GM12878 (cell line): Measurements from ENCODE around the gene EOMES. TPM values are rescaled to one million over a fixed set of nuclear protein-coding genes. Genes with fewer than 3 reads are reported as not detected.

Experiments used
- ATAC-seq: fragments of 200-7000 bp; cut with Tn5 transposase; 3 replicates; pipeline ENCODE4 v1.9.1; 2020; ENCODE audit warnings: mild to moderate bottlenecking, moderate library complexity
- BruUV-seq: library from RNA; stranded (reverse); fragments of 400-500 nt; replicated peaks from 2 replicates; lab custom pipeline; 2021; lab: Mats Ljungman, UMichigan
- CTCF ChIA-PET: fragments of 300-600 bp; sonication (Branson Sonifier 250); formaldehyde crosslinking; extraction: SDS; loops from one replicate; lab custom pipeline; 2021; ENCODE audit warnings: inconsistent platforms; lab: Yijun Ruan, JAX
- POLR2A ChIA-PET: fragments of 350-600 bp; formaldehyde crosslinking; extraction: SDS; loops from one replicate; lab custom pipeline; 2021; ENCODE audit warnings: inconsistent platforms; lab: Charles Lee
- RAD21 ChIA-PET: fragments of 300-600 bp; sonication (Branson Sonifier 250); formaldehyde crosslinking; loops from one replicate; lab custom pipeline; 2023; ENCODE audit warnings: antibody characterized with exemption; ENCODE audit not compliant: unreplicated experiment; lab: Charles Lee
- SMC1A ChIA-PET: fragments of 300-600 bp; sonication (Branson Sonifier 250); formaldehyde crosslinking; loops from one replicate; lab custom pipeline; 2023; ENCODE audit not compliant: unreplicated experiment, uncharacterized antibody; lab: Charles Lee
- DNase-seq: peaks from one replicate; pipeline ENCODE4 v3.0.0-alpha.2; 2011; ENCODE audit warnings: low read depth, low spot score
- FAIRE-seq: peaks from 3 replicates; lab custom pipeline; 2011; peaks lifted over from hg19 to GRCh38; lab: Jason Lieb, UNC
- H2AFZ ChIP-seq: 2 replicates; pipeline ENCODE4 v1.6.0; 2011; ENCODE audit warnings: low read depth, low read length, control low read depth; ENCODE audit not compliant: control insufficient read depth
- H3K27ac ChIP-seq: 2 replicates; pipeline ENCODE4 v1.5.1; 2011; ENCODE audit warnings: control low read depth; ENCODE audit not compliant: control insufficient read depth, insufficient read depth
- H3K27me3 ChIP-seq, 2 experiments: replicated peaks in 1 of 2; 2 replicates each; pipeline versions ENCODE4 v1.6.0 to v1.6.1; 2011; ENCODE audit warnings: low read length in 1 of 2; ENCODE audit not compliant: control insufficient read depth in 2 of 2, insufficient read depth in 2 of 2
- H3K36me3 ChIP-seq, 2 experiments: 2 replicates each; pipeline ENCODE4 v1.5.1; 2011; ENCODE audit warnings: low read length in 1 of 2; ENCODE audit not compliant: control insufficient read depth in 2 of 2, insufficient read depth in 2 of 2
- H3K4me1 ChIP-seq: 2 replicates; pipeline ENCODE4 v1.6.1; 2011; ENCODE audit warnings: mild to moderate bottlenecking, low read length, moderate library complexity, mixed read lengths; ENCODE audit not compliant: control insufficient read depth, insufficient read depth
- H3K4me2 ChIP-seq: 2 replicates; pipeline ENCODE4 v1.6.0; 2011; ENCODE audit warnings: control low read depth; ENCODE audit not compliant: control insufficient read depth, insufficient read depth
- H3K4me3 ChIP-seq: fragments of 200-600 bp; sonication (generic); 2 replicates; pipeline ENCODE4 v1.5.1; 2016
- H3K79me2 ChIP-seq: 2 replicates; pipeline ENCODE4 v1.6.0; 2011; ENCODE audit warnings: low read length; ENCODE audit not compliant: control insufficient read depth, insufficient read depth
- H3K9ac ChIP-seq: 2 replicates; pipeline ENCODE4 v1.8.0; 2011; ENCODE audit warnings: low read length, control low read depth, mixed read lengths; ENCODE audit not compliant: control insufficient read depth, insufficient read depth
- H3K9me3 ChIP-seq: replicated peaks from 3 replicates; pipeline ENCODE4 v1.5.1; 2011; ENCODE audit warnings: mild to moderate bottlenecking, low read length; ENCODE audit not compliant: control insufficient read depth, insufficient read depth
- H4K20me1 ChIP-seq: 2 replicates; pipeline ENCODE4 v1.6.0; 2011; ENCODE audit not compliant: control insufficient read depth, insufficient read depth
- BCL3 ChIP-seq: IDR thresholded peaks from 2 replicates; pipeline ENCODE4 v1.6.1; 2011; ENCODE audit warnings: borderline replicate concordance, low read depth, mild to moderate bottlenecking, moderate library complexity, low read length; ENCODE audit not compliant: insufficient read depth, poor library complexity, severe bottlenecking
- CREB1 ChIP-seq: IDR thresholded peaks from 2 replicates; pipeline ENCODE4 v1.6.1; 2012; ENCODE audit warnings: low read depth, mild to moderate bottlenecking, inconsistent platforms
- EED ChIP-seq: sonication (generic); IDR thresholded peaks from 2 replicates; pipeline ENCODE4 v1.6.1; 2016; ENCODE audit warnings: antibody characterized with exemption, low read depth
- ESRRA ChIP-seq: IDR thresholded peaks from 2 replicates; pipeline ENCODE4 v1.6.1; 2012; ENCODE audit warnings: mild to moderate bottlenecking, low read length, improper control_type of control experiment
- EZH2 ChIP-seq: IDR thresholded peaks from 2 replicates; pipeline ENCODE4 v1.6.1; 2012; ENCODE audit warnings: low read depth, mild to moderate bottlenecking, control low read depth, inconsistent platforms, low read length, borderline replicate concordance; ENCODE audit not compliant: control insufficient read depth
- FOXK2 ChIP-seq: fragments of 450-650 bp; IDR thresholded peaks from 2 replicates; pipeline ENCODE4 v1.6.1; 2017; ENCODE audit warnings: mild to moderate bottlenecking, moderate library complexity
- HDGF ChIP-seq: fragments of 450-650 bp; IDR thresholded peaks from 2 replicates; pipeline ENCODE4 v1.6.1; 2016; ENCODE audit warnings: antibody characterized with exemption
- IRF4 ChIP-seq: IDR thresholded peaks from 2 replicates; pipeline ENCODE4 v1.6.1; 2011; ENCODE audit warnings: low read depth, low read length
- KDM1A ChIP-seq: fragments of 200-600 bp; sonication (generic); IDR thresholded peaks from 2 replicates; pipeline ENCODE4 v1.6.1; 2016; ENCODE audit warnings: borderline replicate concordance
- KLF5 ChIP-seq: fragments of 450-650 bp; IDR thresholded peaks from 2 replicates; pipeline ENCODE4 v1.6.1; 2014; ENCODE audit warnings: mild to moderate bottlenecking; ENCODE audit not compliant: partially characterized antibody
- MAX ChIP-seq: IDR thresholded peaks from 2 replicates; pipeline ENCODE4 v1.6.1; 2012; ENCODE audit warnings: low read depth, low read length, improper control_type of control experiment
- MEF2A ChIP-seq: IDR thresholded peaks from 2 replicates; pipeline ENCODE4 v1.6.1; 2011; ENCODE audit warnings: low read depth, mild to moderate bottlenecking, low read length, moderate library complexity; ENCODE audit not compliant: insufficient read depth
- MYC ChIP-seq: IDR thresholded peaks from 2 replicates; pipeline ENCODE4 v1.6.1; 2011; ENCODE audit warnings: mild to moderate bottlenecking, low read length, moderate library complexity, inconsistent platforms; ENCODE audit not compliant: insufficient read depth, insufficient replicate concordance, insufficient read length, severe bottlenecking
- RAD51 ChIP-seq: fragments of 450-650 bp; IDR thresholded peaks from 2 replicates; pipeline ENCODE4 v1.6.1; 2016; ENCODE audit warnings: moderate library complexity, mild to moderate bottlenecking, inconsistent platforms
- RFX5 ChIP-seq: IDR thresholded peaks from 2 replicates; pipeline ENCODE4 v1.6.1; 2011; ENCODE audit warnings: low read depth, low read length, improper control_type of control experiment
- SPI1 ChIP-seq: IDR thresholded peaks from 2 replicates; pipeline ENCODE4 v1.6.1; 2011; ENCODE audit warnings: low read depth, mild to moderate bottlenecking, low read length, moderate library complexity, borderline replicate concordance; ENCODE audit not compliant: insufficient read depth
- USF1 ChIP-seq: IDR thresholded peaks from 2 replicates; pipeline ENCODE4 v1.6.1; 2011; ENCODE audit warnings: borderline replicate concordance, low read depth, mild to moderate bottlenecking, moderate library complexity, mixed read lengths, low read length; ENCODE audit not compliant: insufficient read depth; ENCODE audit errors: extremely low read length
- ZBED1 ChIP-seq: IDR thresholded peaks from 2 replicates; pipeline ENCODE4 v1.6.1; 2016; ENCODE audit warnings: borderline replicate concordance
- ZBTB40 ChIP-seq: fragments of 450-650 bp; IDR thresholded peaks from 2 replicates; pipeline ENCODE4 v1.6.1; 2016; ENCODE audit warnings: mild to moderate bottlenecking, moderate library complexity, borderline replicate concordance
- WGBS: methylation state at CpG from one replicate; pipeline ENCODE4 v1.1.6; 2016; ENCODE audit warnings: low lambda C conversion rate; ENCODE audit not compliant: insufficient replicate concordance, insufficient coverage; ENCODE audit errors: missing lambda C conversion rate; 5-methylcytosine and 5-hydroxymethylcytosine counted together
- in situ Hi-C: fragments of 300-500 bp; cut with MboI; formaldehyde crosslinking; loops from 9 replicates; pipeline ENCODE4 v1.14.3; 2018; ENCODE audit warnings: mixed read lengths
- intact Hi-C: fragments of 100-400 bp; cut with micrococcal nuclease; formaldehyde crosslinking; loops from one replicate; pipeline ENCODE4 v1.14.2; 2022; ENCODE audit not compliant: unreplicated experiment
- polyA plus RNA-seq, 11 experiments: library from polyadenylated mRNA; depleted of rRNA in 4 of 11; unstranded in 6 of 11; stranded (reverse) in 5 of 11; fragments of >200 nt; fragmentation: Nextera tagmentation in 4 of 11; fragmentation: Illumina TruSeq in 1 of 11; extraction: Ambion mirVana in 4 of 11; extraction: Trizol in 1 of 11; gene quantifications; 1 replicate in 1 of 11; 2 replicates in 10 of 11; pipeline versions ENCODE4 v1.2.1 to v1.2.3, GENCODE V29; 2011 to 2016; ENCODE audit warnings: inconsistent platforms in 2 of 11, missing spikeins in 2 of 11, low read depth in 1 of 11
- total RNA-seq, 4 experiments: library from RNA; depleted of rRNA in 3 of 4; stranded (reverse); fragments of >200 nt in 3 of 4; fragmentation: Illumina TruSeq in 1 of 4; extraction: Trizol in 1 of 4; gene quantifications; 2 replicates each; pipeline versions ENCODE4 v1.2.1 to v1.2.3, GENCODE V29; 2013 to 2021

The EOMES gene
- total and polyA plus RNA-seq, 10 of the 15 experiments (the other 5 are each of a cell fraction or from before 2014, with no cell fraction given): 1.5 to 178 (median 4.5) TPM

GRCh38 chr3:27756877-27757276 lies 34.8 kb upstream of the EOMES start (continued):
- no peak for TF ChIP-seq BCL3
- no peak for TF ChIP-seq MEF2A
- no peak for TF ChIP-seq RAD51
- no peak for TF ChIP-seq RFX5
- no peak for TF ChIP-seq FOXK2
- no peak for TF ChIP-seq ESRRA

- Histone ChIP-seq H4K20me1 (no peaks in the 10 kb centered on the region), H3K4me1 (no peaks in the 10 kb centered on the region), H3K9me3 (no peaks in the 10 kb centered on the region), H3K27me3 (no peaks in the 10 kb centered on the region), H2AFZ (no peak overlapping the region), H3K27ac (no peak overlapping the region), H3K4me2 (no peak overlapping the region), H3K4me3 (no peak overlapping the region), H3K79me2 (no peaks in the 10 kb centered on the region), H3K36me3 (no peaks in the 10 kb centered on the region), H3K9ac (no peak overlapping the region)
- ChIA-PET SMC1A (no interaction called here), POLR2A (no interaction called here), RAD21 (no interaction called here), CTCF (no interaction called here)
- WGBS: 73% methylated on average over 1 of the region's 1 CpG
- no TSS peak for BruUV-seq
- DNase-seq (no peak), FAIRE-seq (no peak), ATAC-seq (peak; percentile 53)
- intact Hi-C loops (no loop called here), in situ Hi-C loops (no loop called here)
- TF ChIP-seq HDGF: no peak
- no peak for TF ChIP-seq MAX
- TF ChIP-seq USF1: no peak
- TF ChIP-seq SPI1: no peak
- TF ChIP-seq ZBTB40: no peak
- no peak for TF ChIP-seq EED
- TF ChIP-seq KDM1A: no peak
- TF ChIP-seq KLF5: no peak
- no peak for TF ChIP-seq MYC
- no peak for TF ChIP-seq ZBED1
- TF ChIP-seq IRF4: no peak
- TF ChIP-seq EZH2: no peak
- TF ChIP-seq CREB1: no peak
These were observed 30.8 kb upstream of the EOMES start for GRCh38 chr3:27752926-27753325.
